Measurements from ENCODE around the gene APOL1. TPM values are rescaled to one million over a fixed set of nuclear protein-coding genes. Genes with fewer than 3 reads are reported as not detected.

APOL1 gene
- total RNA-seq, 1 experiment from 2014 or later: 0.30 TPM

DNA sequence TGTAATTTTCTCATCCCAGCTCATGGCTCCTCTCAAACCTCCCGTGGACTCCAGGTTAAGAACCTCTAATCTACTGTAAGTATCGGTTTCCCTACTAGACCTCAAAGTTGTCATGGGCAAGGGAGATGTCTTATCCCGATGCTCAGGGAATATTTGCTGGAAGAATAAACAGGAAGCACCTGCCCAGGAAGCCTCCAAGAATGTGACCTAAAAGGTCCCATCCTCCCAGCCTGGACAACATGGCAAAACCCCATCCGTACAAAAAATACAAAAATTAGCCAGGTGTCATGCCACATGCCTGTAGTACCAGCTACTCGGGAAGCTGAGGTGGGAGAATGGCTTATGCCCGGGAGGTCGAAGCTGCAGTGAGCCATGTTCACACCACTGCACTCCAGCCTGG is 62.4 kb downstream of the APOL1 start:
- no peak for ATAC-seq
- H3K9me3 ChIP-seq (ENCODE audit: control insufficient read depth in 1 of 2, insufficient read depth in 1 of 2, low read depth in 1 of 2, low read length in 2 of 2): no peaks in the 10 kb centered on the region
- H3K36me3 ChIP-seq (ENCODE audit: control insufficient read depth in 1 of 2, insufficient read depth in 2 of 2, low read length in 2 of 2): peaks cover 64 to 67% of the 10 kb centered on the region in 2 experiments
- no TSS peak for BruUV-seq (replicated peaks)
- H3K4me1 ChIP-seq (ENCODE audit: control insufficient read depth in 1 of 2, insufficient read depth in 2 of 2, low read length in 2 of 2): no peaks in the 10 kb centered on the region
- H3K9me2 ChIP-seq (ENCODE audit: insufficient read depth): no peaks in the 10 kb centered on the region
- H2AFZ ChIP-seq (ENCODE audit: low read depth, low read length, poor library complexity, severe bottlenecking): no peak overlapping the region
- ChIA-PET RAD21 (ENCODE audit: low non-redundant PET in 1 of 2, low total read pairs in 2 of 2, uncharacterized antibody in 2 of 2, unreplicated experiment in 2 of 2) (no interaction called here), CTCF (no interaction called here), POLR2A (no interaction called here)
- peaks cover 15% of the 10 kb centered on the region; the same call in 1 of the 2 replicates for H3K79me2 ChIP-seq (ENCODE audit: insufficient read depth, low read length)
- no peak overlapping the region for H3K4me2 ChIP-seq (ENCODE audit: low read length)
- no peak for DNase-seq (ENCODE audit: low read depth, low spot score)
- TF ChIP-seq CEBPB (IDR thresholded peaks at IDR 0.05; ENCODE audit: low read depth) (no peak), JUND (IDR thresholded peaks at IDR 0.05) (no peak), TCF7L2 (IDR thresholded peaks at IDR 0.05; ENCODE audit: borderline replicate concordance, extremely low read depth, insufficient read depth, insufficient read length) (no peak), ZBTB33 (IDR thresholded peaks at IDR 0.05; ENCODE audit: extremely low read depth, insufficient replicate concordance, low read length) (no peak), SP1 (IDR thresholded peaks at IDR 0.05; ENCODE audit: low read depth) (no peak)
- TF ChIP-seq, protein P1, sequence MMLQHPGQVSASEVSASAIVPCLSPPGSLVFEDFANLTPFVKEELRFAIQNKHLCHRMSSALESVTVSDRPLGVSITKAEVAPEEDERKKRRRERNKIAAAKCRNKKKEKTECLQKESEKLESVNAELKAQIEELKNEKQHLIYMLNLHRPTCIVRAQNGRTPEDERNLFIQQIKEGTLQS (IDR thresholded peaks at IDR 0.05): no peak
- no peaks in the 10 kb centered on the region for H4K20me1 ChIP-seq (ENCODE audit: insufficient read depth)
- no peak overlapping the region for H3K4me3 ChIP-seq (replicated peaks in 1 of 2; ENCODE audit: low read depth in 1 of 2, low read length in 2 of 2)
- H3K27me3 ChIP-seq (ENCODE audit: insufficient read depth, low read length): no peaks in the 10 kb centered on the region
- H3K9ac ChIP-seq (ENCODE audit: low read length): no peak overlapping the region
- intact Hi-C loops (cut with micrococcal nuclease): no loop called here
- H3K27ac ChIP-seq (ENCODE audit: low read depth, low read length): no peak overlapping the region

GRCh38 chr22:36316419-36316818 is 63.5 kb downstream of the APOL1 start:
- DNase-seq (ENCODE audit: low read depth, low spot score): no peak
- Histone ChIP-seq H3K9me3 (ENCODE audit: control insufficient read depth in 1 of 2, insufficient read depth in 1 of 2, low read depth in 1 of 2, low read length in 2 of 2) (no peaks in the 10 kb centered on the region), H3K27ac (ENCODE audit: low read depth, low read length) (no peak overlapping the region), H3K4me2 (ENCODE audit: low read length) (no peak overlapping the region), H2AFZ (ENCODE audit: low read depth, low read length, poor library complexity, severe bottlenecking) (no peak overlapping the region), H3K36me3 (ENCODE audit: control insufficient read depth in 1 of 2, insufficient read depth in 2 of 2, low read length in 2 of 2) (peaks cover 60 to 65% of the 10 kb centered on the region in 2 experiments), H3K79me2 (ENCODE audit: insufficient read depth, low read length) (peaks cover 18% of the 10 kb centered on the region; the same call in 1 of the 2 replicates), H3K4me3 (replicated peaks in 1 of 2; ENCODE audit: low read depth in 1 of 2, low read length in 2 of 2) (no peak overlapping the region), H3K27me3 (ENCODE audit: insufficient read depth, low read length) (no peaks in the 10 kb centered on the region), H3K9ac (ENCODE audit: low read length) (no peak overlapping the region), H3K4me1 (ENCODE audit: control insufficient read depth in 1 of 2, insufficient read depth in 2 of 2, low read length in 2 of 2) (no peaks in the 10 kb centered on the region), H4K20me1 (ENCODE audit: insufficient read depth) (no peaks in the 10 kb centered on the region), H3K9me2 (ENCODE audit: insufficient read depth) (no peaks in the 10 kb centered on the region)
- intact Hi-C loops (cut with micrococcal nuclease): no loop called here
- ATAC-seq: no peak
- POLR2A ChIA-PET: no interaction called here
- no TSS peak for BruUV-seq (replicated peaks)
- CTCF ChIA-PET: no interaction called here
- RAD21 ChIA-PET (ENCODE audit: low non-redundant PET in 1 of 2, low total read pairs in 2 of 2, uncharacterized antibody in 2 of 2, unreplicated experiment in 2 of 2): interaction anchor here in 1 of 2 experiments (0.6 kb wide), 1 partner anchor 171 kb away, joined by 6 read pairs; no protein-coding TSS in a partner anchor
- TF ChIP-seq CEBPB (IDR thresholded peaks at IDR 0.05; ENCODE audit: low read depth): no peak
- no peak for TF ChIP-seq TCF7L2 (IDR thresholded peaks at IDR 0.05; ENCODE audit: borderline replicate concordance, extremely low read depth, insufficient read depth, insufficient read length)
- TF ChIP-seq SP1 (IDR thresholded peaks at IDR 0.05; ENCODE audit: low read depth): no peak
- TF ChIP-seq POLR2AphosphoS5 (IDR thresholded peaks at IDR 0.05; ENCODE audit: low read depth, low read length): no peak
- TF ChIP-seq RAD21 (IDR thresholded peaks at IDR 0.05; ENCODE audit: low read depth): no peak
- no peak for TF ChIP-seq ELF1 (IDR thresholded peaks at IDR 0.05; ENCODE audit: borderline replicate concordance, low read depth)
- TF ChIP-seq SRF (IDR thresholded peaks at IDR 0.05; ENCODE audit: low read depth): no peak
- TF ChIP-seq SIN3A (IDR thresholded peaks at IDR 0.05; ENCODE audit: low read depth): no peak
- TF ChIP-seq, protein P2, sequence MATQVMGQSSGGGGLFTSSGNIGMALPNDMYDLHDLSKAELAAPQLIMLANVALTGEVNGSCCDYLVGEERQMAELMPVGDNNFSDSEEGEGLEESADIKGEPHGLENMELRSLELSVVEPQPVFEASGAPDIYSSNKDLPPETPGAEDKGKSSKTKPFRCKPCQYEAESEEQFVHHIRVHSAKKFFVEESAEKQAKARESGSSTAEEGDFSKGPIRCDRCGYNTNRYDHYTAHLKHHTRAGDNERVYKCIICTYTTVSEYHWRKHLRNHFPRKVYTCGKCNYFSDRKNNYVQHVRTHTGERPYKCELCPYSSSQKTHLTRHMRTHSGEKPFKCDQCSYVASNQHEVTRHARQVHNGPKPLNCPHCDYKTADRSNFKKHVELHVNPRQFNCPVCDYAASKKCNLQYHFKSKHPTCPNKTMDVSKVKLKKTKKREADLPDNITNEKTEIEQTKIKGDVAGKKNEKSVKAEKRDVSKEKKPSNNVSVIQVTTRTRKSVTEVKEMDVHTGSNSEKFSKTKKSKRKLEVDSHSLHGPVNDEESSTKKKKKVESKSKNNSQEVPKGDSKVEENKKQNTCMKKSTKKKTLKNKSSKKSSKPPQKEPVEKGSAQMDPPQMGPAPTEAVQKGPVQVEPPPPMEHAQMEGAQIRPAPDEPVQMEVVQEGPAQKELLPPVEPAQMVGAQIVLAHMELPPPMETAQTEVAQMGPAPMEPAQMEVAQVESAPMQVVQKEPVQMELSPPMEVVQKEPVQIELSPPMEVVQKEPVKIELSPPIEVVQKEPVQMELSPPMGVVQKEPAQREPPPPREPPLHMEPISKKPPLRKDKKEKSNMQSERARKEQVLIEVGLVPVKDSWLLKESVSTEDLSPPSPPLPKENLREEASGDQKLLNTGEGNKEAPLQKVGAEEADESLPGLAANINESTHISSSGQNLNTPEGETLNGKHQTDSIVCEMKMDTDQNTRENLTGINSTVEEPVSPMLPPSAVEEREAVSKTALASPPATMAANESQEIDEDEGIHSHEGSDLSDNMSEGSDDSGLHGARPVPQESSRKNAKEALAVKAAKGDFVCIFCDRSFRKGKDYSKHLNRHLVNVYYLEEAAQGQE (IDR thresholded peaks at IDR 0.05; ENCODE audit: low read depth): no peak
- no peak for TF ChIP-seq ZNF274 (IDR thresholded peaks at IDR 0.05; ENCODE audit: low read depth, low read length)
- TF ChIP-seq, protein P1 (IDR thresholded peaks at IDR 0.05): no peak

Measured in HCT116 (cell line).